ENCODE data around the gene KCNJ15.

Gene KCNJ15

DNA sequence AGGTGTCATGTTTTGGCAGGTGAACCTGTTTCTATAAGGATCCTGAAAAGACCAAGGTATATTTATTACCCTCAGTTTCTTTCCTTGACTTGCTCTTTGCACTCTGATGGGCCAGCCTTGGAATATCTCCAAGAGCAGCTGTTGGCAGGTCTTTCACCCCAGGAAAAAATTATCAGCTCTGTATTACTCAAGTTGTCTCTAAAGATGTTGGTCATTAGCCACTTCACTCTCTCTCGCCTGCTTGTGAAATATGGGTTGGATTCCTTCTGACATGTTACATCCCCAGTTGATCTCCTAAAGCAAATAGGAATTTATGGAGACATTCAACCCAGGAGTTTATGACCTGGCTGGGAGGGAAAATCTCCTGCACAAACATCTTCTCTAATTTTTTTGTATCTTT, 85.9 kb downstream of the KCNJ15 start:
- no peak for DNase-seq (ENCODE audit: low spot score)
- TF ChIP-seq, protein P1, sequence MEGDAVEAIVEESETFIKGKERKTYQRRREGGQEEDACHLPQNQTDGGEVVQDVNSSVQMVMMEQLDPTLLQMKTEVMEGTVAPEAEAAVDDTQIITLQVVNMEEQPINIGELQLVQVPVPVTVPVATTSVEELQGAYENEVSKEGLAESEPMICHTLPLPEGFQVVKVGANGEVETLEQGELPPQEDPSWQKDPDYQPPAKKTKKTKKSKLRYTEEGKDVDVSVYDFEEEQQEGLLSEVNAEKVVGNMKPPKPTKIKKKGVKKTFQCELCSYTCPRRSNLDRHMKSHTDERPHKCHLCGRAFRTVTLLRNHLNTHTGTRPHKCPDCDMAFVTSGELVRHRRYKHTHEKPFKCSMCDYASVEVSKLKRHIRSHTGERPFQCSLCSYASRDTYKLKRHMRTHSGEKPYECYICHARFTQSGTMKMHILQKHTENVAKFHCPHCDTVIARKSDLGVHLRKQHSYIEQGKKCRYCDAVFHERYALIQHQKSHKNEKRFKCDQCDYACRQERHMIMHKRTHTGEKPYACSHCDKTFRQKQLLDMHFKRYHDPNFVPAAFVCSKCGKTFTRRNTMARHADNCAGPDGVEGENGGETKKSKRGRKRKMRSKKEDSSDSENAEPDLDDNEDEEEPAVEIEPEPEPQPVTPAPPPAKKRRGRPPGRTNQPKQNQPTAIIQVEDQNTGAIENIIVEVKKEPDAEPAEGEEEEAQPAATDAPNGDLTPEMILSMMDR (IDR thresholded peaks at IDR 0.05; ENCODE audit: extremely low read depth, missing control alignments) = no peak

DNA sequence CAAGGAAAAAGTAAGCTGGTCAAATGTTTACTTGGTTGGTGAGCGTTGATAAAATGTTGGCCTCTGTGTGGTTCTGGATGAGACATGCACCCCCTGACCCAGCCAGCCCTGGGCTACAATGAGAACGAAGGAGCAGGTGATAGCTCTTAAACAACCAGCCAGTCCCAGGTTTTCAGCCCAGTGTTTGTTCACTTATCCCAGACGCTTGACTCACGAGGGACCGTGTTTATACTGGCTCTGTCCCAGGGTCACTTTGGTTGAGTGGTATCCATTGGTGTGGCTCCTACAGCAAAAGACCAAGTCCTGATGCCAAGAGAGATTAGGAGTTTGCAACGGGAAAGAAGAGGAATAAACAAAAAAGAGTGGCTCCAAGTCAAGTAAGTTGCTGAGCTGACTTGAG, 86.9 kb downstream of the KCNJ15 start:
- TF ChIP-seq, protein P1 (IDR thresholded peaks at IDR 0.05; ENCODE audit: extremely low read depth, missing control alignments) = no peak
- DNase-seq (ENCODE audit: low spot score) = no peak

DNA sequence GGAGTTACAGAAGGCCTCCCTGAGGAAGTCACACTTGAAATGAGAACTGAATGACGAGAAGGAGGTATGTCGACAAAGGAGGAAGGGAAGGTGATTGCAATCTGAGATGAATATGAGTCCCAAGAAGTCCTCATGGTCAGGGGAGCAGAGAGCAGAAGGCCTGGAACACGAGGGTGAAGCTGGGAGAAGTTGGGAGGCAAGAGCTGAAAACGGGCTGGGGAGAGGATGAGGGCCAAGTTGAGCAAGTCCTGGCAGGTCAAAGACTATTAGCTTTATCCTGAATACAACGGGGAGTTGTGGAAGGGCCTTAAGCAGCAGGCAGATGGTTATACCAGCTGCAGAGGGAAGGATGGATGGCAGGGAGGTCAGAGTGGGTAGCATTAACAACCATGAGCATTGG, 89.5 kb downstream of the KCNJ15 start:
- TF ChIP-seq, protein P1 (IDR thresholded peaks at IDR 0.05; ENCODE audit: extremely low read depth, missing control alignments) = no peak
- DNase-seq (ENCODE audit: low spot score) = no peak

DNA sequence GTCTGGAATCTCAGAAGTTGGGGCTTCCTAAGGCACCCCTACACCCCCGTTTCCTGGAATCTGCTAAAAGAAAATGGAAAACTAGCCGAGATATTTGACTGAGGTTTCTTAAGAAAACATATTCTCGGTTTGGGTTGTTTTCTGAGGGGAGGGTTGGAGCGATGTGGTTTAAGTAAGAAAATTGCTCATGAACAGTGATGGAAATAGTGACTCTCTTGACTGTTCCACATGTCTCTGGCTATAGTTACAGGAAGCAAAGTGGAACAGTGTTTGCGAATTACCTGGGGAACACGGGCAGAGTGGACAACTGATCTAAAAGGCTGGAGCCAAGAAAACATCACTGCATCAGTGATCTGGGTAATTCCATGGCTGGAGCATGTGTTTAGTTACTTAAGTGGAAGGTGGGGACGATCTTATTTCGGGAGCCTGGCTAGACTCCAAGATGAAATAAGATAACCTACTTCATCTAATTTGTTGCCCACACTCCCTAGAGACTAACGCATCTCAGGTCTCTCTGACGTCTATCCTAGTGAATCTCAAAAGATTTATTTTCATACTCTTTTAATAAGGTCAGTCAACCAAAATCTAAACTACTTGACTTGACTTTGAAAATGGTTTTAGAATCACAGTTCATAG, 92.4 kb downstream of the KCNJ15 start:
- no peak for DNase-seq (ENCODE audit: low spot score)
- TF ChIP-seq, protein P1 (IDR thresholded peaks at IDR 0.05; ENCODE audit: extremely low read depth, missing control alignments) = no peak

DNA sequence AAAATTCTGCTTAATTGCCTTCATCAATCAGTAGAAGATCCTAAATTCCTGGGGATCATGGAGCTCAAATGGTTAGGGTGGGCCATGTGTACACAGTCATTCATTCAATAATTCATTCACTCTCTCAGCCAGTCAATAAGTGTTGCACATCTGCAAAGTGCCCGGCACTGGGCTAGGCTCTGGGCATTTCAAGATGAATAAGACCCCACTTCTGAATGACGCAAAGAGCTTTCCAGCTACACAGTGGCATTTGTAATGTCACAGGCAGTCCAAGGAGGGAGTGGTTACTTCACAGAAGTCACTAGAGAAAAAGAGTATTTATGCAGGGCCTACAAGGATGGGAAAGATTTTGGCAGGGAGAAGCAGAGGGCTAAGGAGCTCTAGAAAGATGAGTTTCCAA, 93.2 kb downstream of the KCNJ15 start:
- TF ChIP-seq, protein P1 (IDR thresholded peaks at IDR 0.05; ENCODE audit: extremely low read depth, missing control alignments) = no peak
- DNase-seq (ENCODE audit: low spot score) = no peak

DNA sequence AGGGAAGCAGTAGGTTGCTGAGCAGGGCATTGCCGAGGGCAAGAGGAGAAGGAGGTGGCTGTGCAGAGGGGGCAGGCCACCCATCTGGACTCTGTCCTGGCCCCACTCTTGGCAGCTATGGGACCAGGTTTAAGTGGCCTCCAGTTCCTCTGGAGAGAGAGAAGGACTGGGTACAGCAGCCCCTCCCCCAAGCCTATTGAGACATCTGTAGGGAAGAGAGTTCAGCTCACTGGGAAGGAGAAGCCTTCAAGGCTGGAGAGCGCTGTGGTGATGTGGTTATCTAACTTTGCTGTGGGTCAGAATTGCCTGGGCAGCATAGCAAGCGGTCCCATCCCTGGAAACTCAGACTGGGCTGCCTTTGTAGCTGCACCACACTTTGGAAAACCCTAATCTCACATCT, 93.9 kb downstream of the KCNJ15 start:
- TF ChIP-seq, protein P1 (IDR thresholded peaks at IDR 0.05; ENCODE audit: extremely low read depth, missing control alignments) = no peak
- DNase-seq (ENCODE audit: low spot score) = no peak

DNA sequence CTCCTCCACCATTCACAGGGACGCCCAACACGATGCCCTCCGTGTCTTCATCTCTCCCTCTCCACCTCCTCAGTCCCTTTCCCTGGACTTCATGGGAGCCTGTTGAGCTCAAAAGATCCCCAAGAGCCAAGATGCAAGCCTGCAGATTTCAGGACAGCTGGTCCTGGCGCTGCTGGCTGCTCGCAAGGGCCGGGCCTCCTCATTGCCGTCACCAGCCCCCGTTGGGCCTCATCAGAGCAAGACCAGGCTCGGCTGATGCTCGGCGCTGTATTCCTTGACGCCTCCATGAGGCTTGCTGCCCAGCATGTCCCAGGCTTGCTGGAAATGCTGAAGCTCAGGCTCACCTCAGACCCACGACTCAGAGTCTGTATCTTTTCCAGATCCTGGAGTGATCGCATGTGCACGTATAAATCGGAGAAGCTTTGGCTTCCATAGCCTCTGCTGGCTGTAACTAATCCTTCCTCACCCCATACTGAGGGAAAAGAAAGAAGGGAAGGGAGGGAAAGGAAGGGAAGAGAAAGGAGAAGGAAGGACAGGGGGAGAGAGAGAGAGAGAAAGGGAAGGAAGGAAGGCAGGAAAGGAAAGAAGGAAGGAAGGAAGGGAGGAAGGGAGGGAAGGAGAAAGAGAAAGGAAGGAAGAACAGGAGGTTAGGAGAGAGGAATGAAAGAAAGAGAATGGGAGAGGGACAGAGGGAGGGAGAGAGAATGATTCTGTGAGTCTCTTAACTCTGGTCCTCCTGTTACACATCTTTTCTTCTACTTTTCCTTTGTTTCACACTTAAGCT, 94.6 kb downstream of the KCNJ15 start:
- TF ChIP-seq, protein P1 (IDR thresholded peaks at IDR 0.05; ENCODE audit: extremely low read depth, missing control alignments) = no peak
- no peak for DNase-seq (ENCODE audit: low spot score)

All from GM20000 (cell line).